DMS53 treated with DMSO at 0.1 percent for 48 hours (cell line): ENCODE measurements around the gene CAPN11.

ENCODE experiments used
- DNase-seq: peaks from one replicate; lab custom pipeline; 2025; ENCODE audit not compliant: unreplicated experiment; lab: John Stamatoyannopoulos, UW

Gene CAPN11

GRCh38 chr6:44202972-44203750 lies 44.5 kb downstream of the CAPN11 start:
- no peak for DNase-seq

GRCh38 chr6:44203955-44204354 lies 45.3 kb downstream of the CAPN11 start:
- DNase-seq: no peak

GRCh38 chr6:44207966-44208365 lies 49.3 kb downstream of the CAPN11 start:
- no peak for DNase-seq

GRCh38 chr6:44211284-44211683 lies 52.7 kb downstream of the CAPN11 start:
- DNase-seq: no peak

- no peak for DNase-seq
Observed at GRCh38 chr6:44214307-44214706, 55.7 kb downstream of the CAPN11 start.

- DNase-seq: no peak
Observed at GRCh38 chr6:44216677-44217331, 58.2 kb downstream of the CAPN11 start, which contains the start of gene MYMX. TSS of gene MYMX (plus strand) at chr6:44216926. CDS start at chr6:44217472, 546 bp downstream.

GRCh38 chr6:44217332-44218143 lies 58.9 kb downstream of the CAPN11 start:
- no peak for DNase-seq

- peak; percentile 69 for DNase-seq
Observed at GRCh38 chr6:44219053-44219814, 60.6 kb downstream of the CAPN11 start.

GRCh38 chr6:44219815-44220784 lies 61.5 kb downstream of the CAPN11 start:
- no peak for DNase-seq

- DNase-seq: no peak
Observed at GRCh38 chr6:44220913-44221290, 62.3 kb downstream of the CAPN11 start.

GRCh38 chr6:44221291-44221960 lies 62.8 kb downstream of the CAPN11 start:
- DNase-seq: peak; percentile 29

- DNase-seq: no peak
Observed at GRCh38 chr6:44221961-44222335, 63.3 kb downstream of the CAPN11 start.

- peak; percentile 35 for DNase-seq
Observed at GRCh38 chr6:44222486-44223318, 64.1 kb downstream of the CAPN11 start.

GRCh38 chr6:44223319-44224028 lies 64.9 kb downstream of the CAPN11 start, which contains the start of gene SLC29A1:
TSS of gene SLC29A1 (plus strand) at chr6:44223595. CDS start at chr6:44227314, 3,719 bp downstream.
- peak; percentile 47 for DNase-seq

- DNase-seq: peak; percentile 14
Observed at GRCh38 chr6:44224029-44224964, 65.7 kb downstream of the CAPN11 start.

GRCh38 chr6:44224965-44225305 lies 66.3 kb downstream of the CAPN11 start:
- DNase-seq: no peak
